GM18907 (cell line): ENCODE measurements around the gene TTC9.

ENCODE experiments used
- ATAC-seq: cut with Tn5 transposase; IDR thresholded peaks from one replicate; pipeline ENCODE4 v1.9.1; 2021; ENCODE audit warnings: mild to moderate bottlenecking, moderate library complexity; ENCODE audit not compliant: unreplicated experiment

TTC9 gene

DNA sequence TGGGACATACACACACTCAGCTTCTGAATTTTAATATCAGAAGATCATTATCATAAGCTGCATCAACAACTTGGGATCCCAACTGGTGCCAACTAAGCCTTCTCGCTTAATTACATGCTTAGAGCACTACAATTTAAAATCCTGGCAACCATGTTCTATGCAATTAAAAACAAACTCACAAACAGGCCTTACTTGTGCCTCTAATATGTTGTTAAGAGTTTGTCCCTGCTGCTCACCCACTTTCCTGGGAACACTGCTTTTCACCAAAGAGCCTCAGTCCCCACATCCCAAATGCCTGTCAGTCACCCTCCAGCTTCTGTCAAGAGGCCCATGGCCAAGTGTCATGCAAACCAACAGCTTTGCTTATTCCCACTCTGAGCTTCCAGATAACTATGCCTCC lies 69.7 kb downstream of the TTC9 start:
- no peak for ATAC-seq

- ATAC-seq = no peak
Measured at GRCh38 chr14:70713096-70713495, 71.4 kb downstream of the TTC9 start.

DNA sequence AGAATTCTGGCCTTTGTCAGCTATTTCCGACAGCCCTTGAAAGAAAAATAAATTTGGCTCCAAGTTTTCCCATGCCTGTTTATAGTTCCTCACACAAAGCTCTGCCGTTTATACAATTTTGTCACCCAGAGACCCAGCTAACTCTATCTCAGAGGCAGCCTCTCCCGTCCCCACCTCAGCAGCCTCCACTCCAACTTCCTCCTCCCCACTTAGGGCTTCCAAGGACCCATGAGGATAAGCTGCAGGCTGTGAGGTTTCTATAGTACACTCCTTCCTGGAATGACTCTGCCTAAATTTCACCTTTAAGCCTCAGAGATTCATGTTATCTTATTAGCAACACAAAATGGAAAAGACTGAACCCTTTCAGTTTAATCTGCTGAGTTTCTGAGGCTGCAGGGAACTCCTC lies 71.8 kb downstream of the TTC9 start:
- no peak for ATAC-seq

GRCh38 chr14:70714055-70714550 lies 72.4 kb downstream of the TTC9 start:
- no peak for ATAC-seq

DNA sequence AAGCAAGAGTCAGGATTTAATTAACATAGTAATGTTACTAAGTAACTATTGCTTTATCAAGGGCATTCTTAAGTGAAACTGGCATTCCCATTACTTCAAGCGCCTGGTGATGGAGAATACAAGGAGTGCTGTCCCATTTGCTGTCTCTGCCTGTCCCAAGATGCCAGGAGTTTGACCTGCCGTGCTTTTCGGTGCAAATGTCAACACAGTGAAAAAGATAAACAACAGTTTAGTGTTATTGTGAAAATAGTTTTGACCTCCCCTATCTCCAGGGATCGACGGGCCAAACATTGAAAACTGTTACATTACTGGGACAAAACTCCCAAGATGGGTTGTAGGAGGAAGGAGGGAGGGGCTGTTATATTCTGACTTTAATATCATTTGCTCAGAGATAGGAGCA lies 74.8 kb downstream of the TTC9 start:
- no peak for ATAC-seq

DNA sequence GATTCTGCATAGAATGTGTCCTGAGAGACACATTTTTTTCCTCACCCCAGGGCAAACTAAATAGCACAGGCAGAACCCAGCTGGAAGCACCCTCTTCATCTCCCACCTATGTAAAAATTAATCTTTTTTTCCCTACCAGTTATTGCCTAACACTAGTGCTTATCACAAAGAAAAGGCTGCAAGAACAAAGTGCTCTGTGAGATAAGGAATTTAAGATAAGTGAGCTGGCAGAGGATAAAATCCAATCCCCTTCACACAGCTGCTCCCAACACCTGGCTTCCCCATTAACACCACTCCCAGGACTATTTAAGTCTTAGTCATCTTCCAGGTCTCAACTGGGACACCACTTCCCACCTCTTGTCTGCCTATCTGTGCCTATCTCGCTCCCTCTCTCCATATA lies 75.2 kb downstream of the TTC9 start:
- ATAC-seq = no peak

DNA sequence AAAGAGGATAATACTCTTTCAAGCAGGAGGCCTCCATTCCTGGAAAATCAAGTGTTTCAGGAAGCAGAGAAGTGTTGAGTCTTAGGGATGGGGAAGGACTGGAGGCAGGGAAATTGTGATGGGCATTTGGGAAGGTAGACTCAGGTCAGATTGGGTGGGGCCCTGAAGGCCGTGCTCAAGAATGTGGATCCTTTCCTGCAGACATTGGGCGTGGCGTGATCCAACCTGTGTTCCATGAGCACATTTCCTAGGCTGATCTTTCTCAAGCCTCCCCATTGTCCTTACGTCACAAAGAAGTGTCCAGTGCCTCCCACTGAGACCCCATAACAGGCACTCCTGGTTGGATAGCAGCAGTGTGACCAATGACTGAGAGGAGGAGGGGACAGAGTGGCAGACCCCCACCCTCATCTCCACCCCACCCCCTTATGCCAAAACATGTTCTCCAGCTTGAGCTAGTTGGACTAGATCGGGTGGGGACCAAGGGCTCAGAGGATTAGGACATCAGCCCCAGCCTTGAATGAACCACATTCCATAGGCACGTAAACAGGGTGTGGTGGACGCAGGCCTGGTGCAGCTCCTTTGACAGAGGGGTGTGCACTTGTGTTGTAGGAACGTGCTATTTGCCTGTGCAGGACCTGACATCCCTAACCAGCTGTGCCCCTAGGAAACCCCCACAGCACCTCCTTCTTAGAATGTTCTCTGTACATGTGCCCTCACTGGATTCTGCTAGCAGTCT lies 76.8 kb downstream of the TTC9 start:
- ATAC-seq = no peak

GRCh38 chr14:70721542-70721941 lies 79.8 kb downstream of the TTC9 start:
- no peak for ATAC-seq

DNA sequence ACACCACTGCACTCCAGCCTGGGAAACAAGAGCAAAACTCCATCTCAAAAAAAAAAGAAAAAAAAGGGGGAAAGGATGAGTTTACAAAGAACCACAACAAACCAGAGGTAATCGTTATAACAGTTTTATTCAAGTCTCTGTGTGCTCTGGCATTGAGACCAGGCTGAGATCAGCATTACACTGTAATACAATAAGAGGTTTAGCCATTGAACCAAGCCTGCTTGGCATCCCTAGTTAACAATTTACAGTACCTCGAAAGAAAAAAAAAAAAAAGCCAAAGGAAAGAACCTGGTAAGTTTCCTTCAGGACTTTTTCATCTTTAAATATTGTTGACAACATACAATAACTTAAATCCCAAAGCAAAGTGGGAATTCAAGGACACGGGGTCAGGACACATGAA lies 80.7 kb downstream of the TTC9 start:
- no peak for ATAC-seq

- ATAC-seq = no peak
Measured at GRCh38 chr14:70723276-70723675, 81.6 kb downstream of the TTC9 start.

DNA sequence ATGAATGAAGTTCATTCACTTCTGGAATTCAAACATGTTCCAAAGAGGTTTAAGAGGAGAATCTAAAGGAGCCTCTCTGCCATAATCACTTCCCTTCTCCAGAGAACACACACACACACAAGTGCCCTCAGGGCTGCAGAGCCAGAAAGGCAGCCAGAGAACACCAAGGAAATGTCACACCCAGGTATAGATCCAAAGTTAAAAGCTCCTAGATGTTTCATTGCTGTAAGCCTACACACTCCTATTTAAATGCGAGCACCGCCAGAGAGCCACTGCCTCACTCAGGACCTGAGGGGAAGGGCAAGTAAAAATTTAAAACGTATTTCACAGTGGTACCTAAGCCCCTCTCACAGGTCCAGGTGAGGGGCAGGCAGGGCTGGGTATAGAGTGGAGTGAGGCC lies 82.4 kb downstream of the TTC9 start:
- ATAC-seq = no peak

DNA sequence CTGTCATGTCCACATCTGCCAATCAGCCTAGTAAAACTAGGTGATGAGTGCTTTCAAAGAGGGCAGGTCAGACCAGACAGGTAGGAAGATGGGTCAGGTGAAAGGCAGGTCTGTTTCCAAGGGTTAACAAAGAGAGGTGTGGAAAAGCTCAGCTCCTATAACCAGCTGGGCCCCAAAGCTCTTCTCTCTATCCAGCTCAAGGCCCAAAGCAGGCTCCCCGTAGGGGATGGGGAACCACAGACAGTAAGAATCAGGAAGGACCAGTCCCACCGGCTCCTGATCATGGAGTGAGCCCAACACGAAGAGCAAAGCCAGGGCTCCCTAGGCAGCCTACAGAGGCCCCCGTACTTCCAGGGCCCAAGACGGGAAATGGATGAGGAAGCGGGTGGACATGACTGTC lies 83.2 kb downstream of the TTC9 start:
- ATAC-seq = no peak
